ENCODE results near the gene ZNF337. TPM values are rescaled to one million over a fixed set of nuclear protein-coding genes. Genes with fewer than 3 reads are reported as not detected.
"Not testable (repeated sequence)": the region's sequence is repeated elsewhere in the genome, so short reads cannot be mapped to it uniquely, and the experiment has no call there.

Gene ZNF337
- 3.6 TPM for total RNA-seq

DNA sequence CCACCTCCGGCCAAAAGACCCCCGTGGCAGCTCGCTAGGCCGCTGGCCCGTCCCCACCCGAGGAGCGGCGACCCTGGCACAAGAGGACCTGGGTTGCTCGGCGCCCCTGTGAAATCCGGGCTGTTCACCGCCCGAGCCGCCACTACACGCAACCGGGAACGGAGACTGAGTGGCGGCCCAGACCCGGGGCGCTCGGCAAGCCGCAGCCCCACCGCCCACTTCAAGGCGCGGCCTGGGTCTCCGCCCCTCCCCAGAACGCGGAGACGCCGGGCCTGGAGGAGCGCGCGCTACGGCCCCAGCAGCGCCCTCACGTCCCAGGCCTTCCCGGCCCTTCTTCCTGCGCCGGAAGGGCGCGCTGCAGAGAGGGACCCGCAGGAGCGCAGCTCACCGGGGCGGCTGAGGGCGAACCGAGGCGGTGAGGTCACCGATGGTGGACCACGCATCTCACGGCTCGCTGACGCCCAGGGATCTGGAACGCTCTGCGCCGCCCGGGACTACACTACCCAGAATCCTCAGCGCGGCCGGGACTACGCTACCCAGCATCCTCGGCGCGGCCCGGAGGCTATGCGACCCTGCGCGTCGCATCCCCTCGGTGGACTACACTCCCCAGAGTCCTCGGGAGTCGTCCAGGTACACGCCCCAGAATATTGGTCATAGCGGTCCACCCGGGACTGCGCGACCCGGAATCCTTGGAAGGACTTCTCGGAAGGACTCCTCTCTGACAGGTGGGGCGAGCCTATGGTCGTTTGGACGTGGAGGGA is at the start of gene ZNF337:
Gene ZNF337 (minus strand): TSS at position 483 of the 761 bp plus-strand sequence. CDS start 10,436 bp downstream, outside the sequence.
- peak; percentile 98 for DNase-seq (ENCODE audit: low spot score)
- peak; percentile 99 for ATAC-seq

DNA sequence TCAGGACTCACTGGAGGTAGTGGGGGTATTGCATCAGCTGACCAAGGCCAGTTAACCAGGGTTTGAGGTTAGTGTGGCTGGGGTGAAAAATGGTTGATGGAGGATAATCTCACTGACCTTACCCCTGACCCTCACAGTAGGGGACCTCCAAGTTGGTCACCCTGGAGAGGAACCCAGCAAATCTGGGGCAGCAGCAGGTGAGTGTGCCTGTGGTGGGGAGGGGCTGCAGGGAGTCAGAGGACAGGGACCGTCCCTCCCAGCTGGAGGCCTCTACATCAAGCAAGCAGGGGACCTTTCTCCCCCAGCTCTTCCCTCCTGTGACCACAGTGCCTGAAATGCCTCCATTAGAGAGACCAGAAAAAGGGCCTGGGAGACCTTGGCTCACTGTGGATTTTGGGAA is 49.1 kb upstream of the ZNF337 start:
- no peak for DNase-seq (ENCODE audit: low spot score)
- ATAC-seq: no peak

DNA sequence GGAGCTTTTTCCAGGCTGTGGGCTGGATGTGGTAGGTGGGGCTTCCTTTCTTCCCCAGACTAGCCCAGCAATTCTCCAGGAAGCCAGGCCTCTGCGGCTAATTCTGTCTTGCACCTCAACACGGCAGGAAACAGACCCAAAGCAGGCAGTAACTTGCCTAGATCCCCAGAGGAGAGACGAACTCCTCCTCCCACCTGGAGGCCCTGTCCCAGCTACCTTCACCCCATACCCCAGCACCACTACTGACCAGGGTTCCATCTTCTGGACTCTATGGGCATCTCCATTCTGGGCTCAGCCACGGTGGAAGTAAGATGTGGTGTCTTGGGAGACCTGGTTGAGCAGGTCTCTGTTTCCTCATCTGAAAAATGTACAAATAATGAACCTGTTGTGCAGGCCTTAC is 48.4 kb upstream of the ZNF337 start:
- ATAC-seq (no peak), DNase-seq (ENCODE audit: low spot score) (no peak)

DNA sequence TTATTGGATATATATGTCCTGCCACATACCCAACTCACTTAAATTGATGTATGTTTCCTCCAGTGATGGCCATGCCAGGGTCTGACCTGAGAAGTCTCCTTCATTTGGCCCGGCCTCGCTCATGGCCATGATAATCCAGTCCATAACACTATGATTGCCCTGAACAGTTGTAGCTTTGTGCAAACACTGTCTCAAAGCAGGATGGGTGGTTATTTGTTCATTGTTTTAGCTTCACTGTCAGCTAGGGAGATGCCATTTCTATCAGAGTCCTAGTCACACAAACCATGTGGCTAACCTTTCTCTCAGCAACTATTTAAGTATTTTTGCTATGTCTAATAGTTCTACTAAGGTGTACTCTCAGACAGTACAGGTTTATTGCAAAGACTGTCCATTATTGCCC is 47.6 kb upstream of the ZNF337 start:
- ATAC-seq (no peak), DNase-seq (ENCODE audit: low spot score) (no peak)

DNA sequence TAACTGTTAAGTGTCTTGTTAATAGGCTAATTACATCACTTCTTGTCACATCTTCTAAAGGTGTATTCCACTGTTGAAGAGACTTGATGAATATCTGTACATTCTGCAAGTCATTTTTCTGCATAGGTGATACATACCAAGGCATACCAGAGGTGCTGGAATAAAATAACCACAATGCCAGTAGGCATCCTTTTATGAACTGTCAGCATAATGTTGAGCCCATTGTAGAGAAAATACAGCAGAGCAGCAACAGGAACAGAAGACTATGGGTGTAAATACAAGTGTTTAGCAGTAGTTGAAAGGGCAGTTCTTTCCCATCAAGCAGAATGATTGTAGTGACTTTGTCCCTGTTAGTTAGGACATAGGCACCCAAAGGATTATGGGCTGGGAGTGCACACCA is 44.4 kb upstream of the ZNF337 start:
- ATAC-seq: no peak
- no peak for DNase-seq (ENCODE audit: low spot score)

DNA sequence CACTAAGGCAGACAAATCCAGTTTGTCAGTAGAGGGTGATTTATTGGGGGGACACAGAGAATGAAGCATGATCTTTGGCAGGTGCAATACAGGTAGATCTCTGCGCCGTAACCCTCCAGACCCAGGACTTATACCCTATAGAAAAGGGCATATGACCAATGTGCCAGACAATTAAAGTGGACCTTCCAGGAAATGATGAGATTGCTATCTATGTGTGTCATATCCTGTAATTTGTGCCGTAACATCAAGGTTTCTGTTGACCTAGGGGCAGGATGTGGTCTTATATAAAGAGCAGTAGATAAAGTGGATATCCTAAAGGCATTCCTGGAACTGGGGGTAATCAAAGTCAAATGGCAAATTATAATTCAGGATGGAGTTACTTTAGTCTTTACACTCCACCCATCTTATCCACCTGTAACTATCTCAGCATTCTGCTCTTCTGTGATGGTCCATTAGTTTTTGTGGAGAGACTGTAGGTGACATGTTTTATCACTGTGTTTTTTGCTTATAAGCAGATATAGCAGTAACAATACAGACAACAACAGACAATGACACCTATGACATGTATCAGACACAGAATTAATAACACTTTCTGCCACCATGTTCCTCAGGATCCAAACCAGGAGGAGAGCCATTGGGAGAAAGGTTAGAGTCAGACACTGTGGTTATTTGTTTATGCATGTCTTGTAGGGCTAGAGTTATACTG is 43.1 kb upstream of the ZNF337 start:
- ATAC-seq (no peak), DNase-seq (ENCODE audit: low spot score) (no peak)

DNA sequence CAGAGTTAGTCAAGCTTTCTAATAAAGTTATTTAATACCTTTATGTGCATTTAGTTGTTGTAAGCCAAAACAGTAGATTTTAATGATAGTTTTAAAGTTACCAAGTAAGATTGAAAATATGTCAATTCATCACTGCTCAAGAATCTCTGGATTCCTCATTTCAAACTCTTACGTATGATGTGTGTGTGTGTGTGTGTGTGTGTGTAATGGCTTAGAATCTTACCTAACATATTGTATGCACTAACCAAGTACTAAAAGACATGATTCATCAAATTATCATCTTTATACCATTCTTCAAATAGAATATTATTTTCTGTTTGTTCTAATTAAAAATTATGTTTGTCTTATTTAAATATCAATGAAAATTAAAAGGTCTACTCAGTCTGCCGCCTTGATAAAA is 41.5 kb upstream of the ZNF337 start:
- ATAC-seq (no peak), DNase-seq (ENCODE audit: low spot score) (no peak)

DNA sequence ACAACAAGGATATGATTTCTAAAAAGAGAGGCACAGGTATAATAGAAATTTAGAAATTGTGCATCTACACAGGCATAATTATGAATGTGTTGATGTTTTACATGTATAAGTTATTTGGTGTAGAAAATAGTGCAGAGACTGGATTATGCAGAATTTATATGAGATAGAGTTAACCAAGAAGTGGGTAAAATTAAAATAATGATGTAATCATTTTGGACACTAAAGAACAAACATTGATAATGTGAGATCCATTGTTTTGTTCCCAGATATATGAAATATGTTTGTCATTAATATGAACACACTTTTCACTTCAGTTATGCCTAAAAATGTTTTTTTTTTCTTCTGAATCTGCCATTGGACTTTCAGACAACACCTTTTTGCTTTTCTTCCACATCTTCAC is 37.2 kb upstream of the ZNF337 start:
- no peak for DNase-seq (ENCODE audit: low spot score)
- no peak for ATAC-seq

DNA sequence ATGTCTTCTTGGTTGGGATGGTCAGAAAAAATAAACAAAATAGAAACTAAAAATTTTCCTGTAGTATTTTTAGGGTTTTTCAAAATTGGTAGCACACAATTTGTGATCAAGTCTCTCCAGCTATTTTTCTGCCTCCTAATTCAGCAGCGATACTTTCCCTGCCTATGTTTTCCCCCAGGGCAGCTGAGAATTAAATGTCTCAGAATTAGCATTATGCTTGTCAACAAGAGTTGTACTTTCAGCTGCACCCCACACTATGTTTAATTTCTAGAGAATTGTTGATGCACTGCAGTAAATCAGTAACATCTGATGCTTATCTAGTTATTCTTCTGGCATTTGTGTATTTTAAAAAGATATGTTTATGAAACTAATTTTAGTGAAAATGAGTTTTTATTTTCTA is 34.2 kb upstream of the ZNF337 start:
- DNase-seq (ENCODE audit: low spot score) (no peak), ATAC-seq (no peak)

DNA sequence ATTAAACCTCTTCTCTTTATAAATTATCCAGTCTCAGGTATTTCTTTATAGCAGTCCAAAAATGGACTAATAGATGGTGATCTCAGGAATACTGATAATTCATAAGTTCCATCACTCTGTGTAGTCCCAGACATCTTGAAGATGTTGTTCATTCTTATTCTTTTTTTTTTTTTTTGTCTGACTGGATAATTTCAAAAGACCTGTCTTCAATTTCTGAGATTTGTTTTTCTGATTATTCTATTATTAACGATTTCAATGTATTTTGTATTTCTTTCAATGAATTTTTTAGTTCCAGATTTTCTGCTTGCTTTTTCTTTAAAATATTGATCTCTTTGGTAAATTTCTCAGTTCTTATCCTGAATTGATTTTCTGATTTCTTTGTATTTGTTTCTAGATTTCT is 29.7 kb upstream of the ZNF337 start:
- DNase-seq (ENCODE audit: low spot score) (no peak), ATAC-seq (no peak)

DNA sequence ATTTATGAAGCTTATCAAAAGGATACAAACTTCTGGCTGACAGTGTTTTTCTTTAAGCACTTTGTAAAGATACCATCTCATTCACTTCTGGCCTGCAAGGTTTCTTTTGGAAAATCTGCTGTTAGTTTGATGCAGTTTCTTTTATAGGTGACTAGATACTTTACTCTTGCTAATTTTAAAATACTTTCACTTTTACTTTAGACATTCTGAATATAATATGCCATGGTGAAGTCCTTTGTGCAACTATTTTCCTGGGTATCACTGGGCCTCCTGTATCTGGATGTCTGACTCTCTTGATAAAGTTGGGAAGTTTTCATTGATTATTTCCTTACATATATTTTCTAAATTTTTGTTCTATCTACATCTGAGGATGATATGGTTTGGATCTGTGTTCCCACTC is 29.0 kb upstream of the ZNF337 start:
- peak; percentile 34 for ATAC-seq
- DNase-seq (ENCODE audit: low spot score): no peak

DNA sequence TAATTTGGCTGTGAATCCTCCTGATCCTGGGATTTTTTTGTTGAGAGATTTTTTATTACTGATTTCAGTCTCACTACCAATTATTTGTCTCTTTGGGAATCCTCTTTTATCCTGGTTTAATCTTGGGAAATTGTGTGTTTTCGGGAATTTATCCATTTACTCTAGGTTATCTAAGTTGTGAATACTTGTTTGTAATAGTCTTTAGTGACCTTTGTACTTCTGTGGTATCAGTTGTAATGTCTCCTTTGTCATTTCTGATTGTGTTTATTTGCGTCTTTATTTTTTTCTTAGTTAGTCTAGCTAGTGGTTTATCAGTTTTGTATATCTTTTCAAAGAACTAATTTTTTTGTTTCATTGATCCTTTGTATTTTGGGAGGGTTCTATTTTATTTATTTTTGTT is 27.3 kb upstream of the ZNF337 start:
- no peak for ATAC-seq

DNA sequence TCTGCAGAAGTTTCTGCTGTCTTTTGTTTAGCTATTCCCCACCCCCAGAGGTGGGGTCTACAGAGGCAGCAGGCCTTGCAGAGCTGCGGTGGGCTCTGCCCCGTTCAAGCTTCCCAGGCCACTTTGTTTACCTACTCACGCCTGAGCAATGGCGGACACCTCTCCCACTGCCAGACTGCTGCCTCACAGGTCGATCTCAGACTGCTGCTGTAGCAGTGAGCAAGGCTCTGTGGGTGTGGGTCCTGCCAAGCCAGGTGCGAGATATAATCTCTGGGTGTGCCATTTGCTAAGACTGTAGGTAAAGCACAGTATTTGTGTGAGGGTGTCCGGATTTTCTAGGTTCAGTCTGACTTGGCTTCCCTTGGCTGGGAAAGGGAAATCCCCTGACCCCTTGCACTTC is 23.6 kb upstream of the ZNF337 start:
- no peak for ATAC-seq
- no peak for DNase-seq (ENCODE audit: low spot score)

More for the DNA sequence above, 27.3 kb upstream of the ZNF337 start:
- DNase-seq (ENCODE audit: low spot score): no peak

DNA sequence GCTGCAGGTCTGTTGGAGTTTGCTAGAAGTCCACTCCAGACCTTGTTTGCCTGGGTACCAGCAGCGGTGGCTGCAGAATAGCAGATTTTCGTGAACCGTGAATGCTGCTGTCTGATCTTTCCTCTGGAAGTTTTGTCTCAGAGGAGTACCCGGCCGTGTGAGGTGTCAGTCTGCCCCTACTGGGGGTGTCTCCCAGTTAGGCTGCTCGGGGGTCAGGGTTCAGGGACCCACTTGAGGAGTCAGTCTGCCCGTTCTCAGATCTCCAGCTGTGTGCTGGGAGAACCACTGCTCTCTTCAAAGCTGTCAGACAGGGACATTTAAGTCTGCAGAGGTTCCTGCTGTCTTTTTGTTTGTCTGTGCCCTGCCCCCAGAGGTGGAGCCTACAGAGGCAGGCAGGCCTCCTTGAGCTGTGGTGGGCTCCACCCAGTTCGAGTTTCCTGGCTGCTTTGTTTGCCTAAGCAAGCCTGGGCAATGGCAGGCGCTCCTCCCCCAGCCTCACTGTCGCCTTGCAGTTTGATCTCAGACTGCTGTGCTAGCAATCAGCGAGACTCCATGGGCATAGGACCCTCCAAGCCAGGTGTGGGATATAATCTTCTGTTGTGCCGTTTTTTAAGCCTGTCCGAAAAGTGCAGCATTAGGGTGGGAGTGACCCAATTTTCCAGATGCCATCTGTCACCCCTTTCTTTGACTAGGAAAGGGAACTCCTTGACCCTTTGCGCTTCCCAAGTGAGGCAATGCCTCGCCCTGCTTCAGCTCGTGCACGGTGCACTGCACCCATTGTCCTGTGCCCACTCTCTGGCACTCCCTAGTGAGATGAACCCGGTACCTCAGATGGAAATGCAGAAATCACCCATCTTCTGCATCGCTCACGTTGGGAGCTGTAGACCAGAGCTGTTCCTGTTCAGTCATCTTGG is 22.5 kb upstream of the ZNF337 start:
- DNase-seq (ENCODE audit: low spot score); ATAC-seq: not testable (repeated sequence)

DNA sequence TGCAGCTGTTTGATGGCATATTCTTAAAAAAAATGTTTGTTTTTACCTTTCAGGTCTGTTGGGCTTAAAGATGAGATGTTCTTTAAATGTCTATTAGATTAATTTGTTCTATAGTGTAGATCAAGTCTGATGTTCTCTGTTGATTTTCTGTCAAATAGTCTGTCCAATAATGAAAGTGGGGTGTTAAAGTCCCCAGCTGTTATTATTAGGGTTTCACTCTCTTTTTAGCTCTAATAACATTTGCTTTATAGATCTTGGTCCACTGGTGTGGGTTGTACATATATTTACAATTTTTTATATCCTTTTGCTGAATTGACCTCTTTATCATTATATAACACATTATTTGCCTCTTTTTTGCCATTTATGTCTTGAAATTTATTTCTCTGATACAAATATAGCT is 11.0 kb upstream of the ZNF337 start:
- no peak for DNase-seq (ENCODE audit: low spot score)
- ATAC-seq: no peak

DNA sequence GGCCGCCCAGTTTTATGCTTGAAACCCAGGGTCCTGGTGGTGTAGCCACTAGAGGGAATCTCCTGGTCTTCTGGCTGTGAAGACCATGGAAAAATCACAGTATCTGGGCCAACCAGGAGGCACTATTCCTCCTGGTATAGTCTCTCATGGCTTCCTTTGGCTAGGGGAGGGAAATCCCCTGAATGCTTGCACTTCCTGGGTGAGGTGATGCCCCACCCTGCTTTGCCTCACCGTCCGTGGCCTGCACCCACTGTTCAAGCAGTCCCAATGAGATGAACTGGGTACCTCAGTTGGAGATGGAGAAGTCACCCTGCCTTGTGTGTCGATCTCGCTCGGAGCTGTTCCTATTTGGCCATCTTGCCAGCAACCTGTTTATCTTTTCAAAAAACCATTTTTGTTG is 10.1 kb upstream of the ZNF337 start:
- DNase-seq (ENCODE audit: low spot score) (no peak), ATAC-seq (no peak)

DNA sequence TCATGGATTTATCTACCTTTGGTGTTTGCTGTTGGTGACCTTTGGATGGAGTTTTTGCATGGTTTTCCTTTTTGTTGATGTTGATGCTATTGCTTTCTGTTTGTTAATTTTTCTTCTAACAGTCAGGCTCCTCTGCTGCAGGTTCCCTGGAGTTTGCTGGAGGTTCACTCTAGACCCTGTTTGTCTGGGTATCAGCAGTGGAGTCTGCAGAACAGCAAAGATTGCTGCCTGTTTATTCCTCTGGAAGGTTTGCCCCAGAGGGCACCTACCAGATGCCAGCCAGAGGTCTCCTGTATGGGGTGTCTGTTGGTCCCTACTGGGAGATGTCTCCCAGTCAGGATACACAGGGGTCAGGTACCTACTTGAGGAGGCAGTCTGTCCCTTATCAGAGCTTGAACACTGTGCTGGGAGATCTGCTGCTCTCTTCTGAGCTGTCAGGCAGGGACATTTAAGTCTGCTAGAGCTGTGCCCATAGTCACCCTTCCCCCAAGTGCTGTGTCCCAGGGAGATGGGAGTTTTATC is 9.2 kb upstream of the ZNF337 start:
- no peak for DNase-seq (ENCODE audit: low spot score)
- no peak for ATAC-seq

DNA sequence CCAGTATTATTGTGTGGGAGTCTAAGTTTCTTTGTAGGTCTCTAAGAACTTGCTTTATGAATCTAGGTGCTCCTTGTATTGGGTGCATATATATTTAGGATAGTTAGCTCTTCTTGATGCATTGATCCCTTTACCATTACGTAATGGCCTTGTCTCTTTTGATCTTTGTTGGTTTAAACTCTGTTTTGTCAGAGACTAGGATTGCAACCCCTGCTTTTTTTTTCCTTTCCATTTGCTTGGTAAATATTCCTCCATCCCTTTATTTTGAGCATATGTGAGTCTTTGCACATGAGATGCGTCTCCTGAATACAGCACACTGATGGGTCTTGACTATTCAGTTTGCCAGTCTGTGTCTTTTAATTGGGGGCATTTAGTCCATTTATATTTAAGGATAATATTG is 7.7 kb upstream of the ZNF337 start:
- DNase-seq (ENCODE audit: low spot score); ATAC-seq: not testable (repeated sequence)

DNA sequence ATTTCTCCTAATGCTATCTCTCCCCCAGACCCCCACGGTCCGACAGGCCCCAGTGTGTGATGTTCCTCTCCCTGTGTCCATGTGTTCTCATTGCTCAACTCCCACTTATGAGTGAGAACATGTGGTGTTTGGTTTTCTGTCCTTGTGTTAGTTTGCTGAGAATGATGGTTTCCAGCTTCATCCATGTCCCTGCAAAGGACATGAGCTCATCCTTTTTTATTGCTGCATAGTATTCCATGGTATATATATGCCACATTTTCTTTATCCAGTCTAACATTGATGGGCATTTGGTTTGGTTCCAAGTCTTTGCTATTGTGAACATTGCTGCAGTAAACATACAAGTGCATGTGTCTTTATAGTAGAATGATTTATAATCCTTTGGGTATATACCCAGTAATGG is 4.2 kb upstream of the ZNF337 start:
- not testable (repeated sequence) for DNase-seq (ENCODE audit: low spot score); ATAC-seq

DNA sequence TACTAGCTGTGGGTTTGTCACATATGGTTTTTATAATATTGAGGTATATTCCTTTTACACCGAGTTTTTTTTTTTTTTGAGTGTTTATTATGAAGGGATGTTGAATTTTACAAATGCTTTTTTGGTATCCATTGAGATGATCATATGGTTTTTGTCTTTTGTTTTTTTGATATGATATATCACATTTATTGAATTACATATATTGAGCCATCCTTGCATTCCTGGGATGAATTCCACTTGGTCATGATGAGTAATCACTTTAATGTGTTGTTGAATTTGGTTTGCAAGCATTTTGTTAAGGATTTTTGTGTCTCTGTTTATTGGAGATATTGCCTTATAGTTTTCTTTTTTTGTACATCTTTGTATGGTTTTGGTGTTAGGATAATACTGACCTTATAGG is 3.3 kb upstream of the ZNF337 start:
- ATAC-seq: no peak
- DNase-seq (ENCODE audit: low spot score): no peak

DNA sequence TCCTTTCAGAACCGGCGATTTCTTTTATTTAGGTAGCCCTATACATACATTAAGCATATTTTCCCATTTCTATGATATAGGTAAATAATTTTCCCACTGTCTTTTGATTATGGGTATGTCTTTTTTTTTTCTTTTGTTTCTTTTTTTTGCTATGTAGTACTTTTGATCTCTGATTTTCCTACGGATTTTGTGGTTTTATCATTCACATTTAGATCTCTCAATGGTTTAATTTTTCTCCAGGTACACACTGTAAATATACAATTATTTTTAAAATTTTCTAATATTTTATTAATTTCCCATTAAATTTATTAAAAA is 436 bp upstream of the ZNF337 start:
- no peak for ATAC-seq
- no peak for DNase-seq (ENCODE audit: low spot score)
